ENCODE data around the gene SPCS3.
A peak's percentile ranks its signal among the peaks of the same experiment; 100 is the strongest.
"Not testable (repeated sequence)": the region's sequence is repeated elsewhere in the genome, so short reads cannot be mapped to it uniquely, and the experiment has no call there.

SPCS3 gene

DNA sequence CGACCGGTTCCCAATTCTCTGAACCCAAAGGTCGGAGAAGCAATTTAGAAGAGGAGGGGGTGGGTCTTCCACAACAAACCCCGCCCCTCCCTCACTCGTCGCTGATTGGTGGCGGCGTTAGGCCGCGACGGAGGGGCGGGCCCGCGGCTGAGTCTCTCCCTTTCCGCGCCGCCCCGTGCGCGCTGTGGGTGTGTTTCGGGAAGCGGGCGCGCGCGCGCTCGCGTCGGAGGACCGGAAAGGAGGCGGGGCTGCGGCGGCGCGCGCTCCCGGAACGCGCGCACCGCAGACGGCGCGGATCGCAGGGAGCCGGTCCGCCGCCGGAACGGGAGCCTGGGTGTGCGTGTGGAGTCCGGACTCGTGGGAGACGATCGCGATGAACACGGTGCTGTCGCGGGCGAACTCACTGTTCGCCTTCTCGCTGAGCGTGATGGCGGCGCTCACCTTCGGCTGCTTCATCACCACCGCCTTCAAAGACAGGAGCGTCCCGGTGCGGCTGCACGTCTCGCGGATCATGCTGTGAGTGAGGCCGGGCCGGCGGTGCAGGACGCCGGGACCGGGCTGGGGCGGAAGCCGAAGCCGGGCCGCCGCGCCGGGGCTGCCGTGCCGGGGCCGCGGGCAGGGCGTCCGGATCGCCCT is at the start of gene SPCS3:
Gene SPCS3, plus strand, starts transcription at position 263 of the 636 bp plus-strand sequence. Its CDS starts 111 bp downstream, at position 374.
- peak; percentile 61 for DNase-seq (ENCODE audit: low read depth)

DNA sequence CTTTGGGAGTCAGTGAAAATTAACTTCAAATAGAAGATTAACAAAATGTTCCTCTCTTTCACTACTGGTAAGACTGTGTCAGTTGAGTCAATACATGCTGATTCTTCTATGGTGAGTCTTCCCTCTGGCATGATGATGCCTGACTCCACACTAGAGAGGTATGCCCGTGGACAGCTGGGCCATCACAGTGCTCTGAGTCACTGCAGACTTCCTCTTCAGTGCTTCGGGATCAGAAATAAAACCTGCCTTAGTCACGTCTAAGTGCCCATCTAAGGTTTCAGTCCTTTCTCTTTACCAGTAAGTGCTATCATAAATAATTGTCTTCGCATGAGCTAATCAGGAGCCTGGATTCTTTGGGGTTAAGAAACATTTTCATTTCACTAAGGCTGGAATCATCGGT is 49.1 kb upstream of the SPCS3 start:
- DNase-seq (ENCODE audit: low read depth) = peak; percentile 90

DNA sequence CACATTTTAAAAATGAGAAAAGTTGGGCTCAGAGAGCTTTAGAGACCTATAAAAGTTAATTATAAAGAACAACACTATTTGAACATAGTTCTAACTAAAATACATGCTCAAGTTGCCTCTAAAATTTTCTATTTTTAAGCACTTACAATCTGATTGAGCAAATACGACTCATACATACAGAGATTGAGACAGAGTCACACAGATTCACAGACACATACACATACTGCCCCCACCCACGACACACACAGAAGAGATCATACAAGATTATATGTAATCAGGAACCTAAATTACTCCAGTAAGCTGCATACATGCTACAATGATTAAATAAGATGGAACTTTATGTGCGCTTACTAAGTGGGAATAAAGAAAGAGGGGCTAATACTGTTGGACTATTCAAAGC is 48.0 kb upstream of the SPCS3 start:
- no peak for DNase-seq (ENCODE audit: low read depth)

DNA sequence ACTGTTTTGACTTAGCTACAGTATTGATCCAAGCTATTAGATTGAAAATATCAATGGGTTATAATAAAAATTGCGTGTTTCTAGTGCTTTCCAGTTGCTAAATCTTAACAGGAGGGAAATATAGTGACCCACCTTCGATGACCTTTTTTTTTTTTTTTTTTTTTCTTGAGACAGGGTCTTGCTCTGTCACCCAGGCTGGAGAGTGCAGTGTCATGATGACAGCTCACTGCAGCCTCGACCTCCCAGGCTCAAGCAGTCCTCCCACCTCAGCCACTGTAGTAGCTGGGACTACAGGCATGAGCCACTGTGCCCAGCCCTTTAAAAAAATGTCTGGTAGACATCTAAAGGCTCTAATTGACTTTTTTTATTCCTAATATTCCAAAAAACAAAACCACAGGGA is 47.0 kb upstream of the SPCS3 start:
- DNase-seq (ENCODE audit: low read depth) = no peak

DNA sequence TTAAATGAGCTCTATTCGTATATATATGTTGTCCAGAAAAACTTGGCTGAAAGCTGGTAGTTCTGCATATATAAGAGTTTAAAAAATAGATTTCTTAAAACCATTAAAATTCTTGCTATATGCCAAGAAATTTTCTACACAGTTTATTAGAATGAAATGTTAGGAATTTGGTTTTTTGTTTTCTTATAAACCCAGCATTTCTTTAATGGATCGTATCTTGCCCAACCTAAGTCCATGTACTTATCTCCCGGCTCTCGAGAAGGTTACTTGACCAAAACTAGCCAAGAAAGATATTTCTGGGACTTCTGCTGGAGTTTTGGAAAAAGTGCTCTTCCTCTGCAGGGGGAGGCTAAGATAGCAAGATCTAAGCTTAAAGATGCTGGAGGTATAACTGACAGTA is 46.0 kb upstream of the SPCS3 start:
- DNase-seq (ENCODE audit: low read depth) = no peak

DNA sequence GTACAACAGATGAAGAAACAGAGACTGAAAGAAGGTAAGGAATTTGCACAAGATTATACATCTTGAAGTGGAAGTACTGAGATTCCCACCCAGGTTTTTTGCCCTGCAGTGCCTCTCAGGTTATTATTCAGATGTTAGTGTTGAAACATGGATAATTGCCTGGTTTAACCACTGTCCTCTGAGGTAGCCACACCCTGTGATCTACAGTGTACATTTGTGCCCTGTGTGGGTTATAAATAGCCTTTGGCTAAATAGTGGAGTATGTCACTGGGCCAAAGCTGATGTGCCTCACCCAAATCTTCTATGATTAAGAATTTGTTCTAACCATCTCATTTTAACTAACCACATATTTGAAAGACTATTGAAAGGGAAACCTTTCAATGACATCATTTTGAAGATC is 45.3 kb upstream of the SPCS3 start:
- no peak for DNase-seq (ENCODE audit: low read depth)

DNA sequence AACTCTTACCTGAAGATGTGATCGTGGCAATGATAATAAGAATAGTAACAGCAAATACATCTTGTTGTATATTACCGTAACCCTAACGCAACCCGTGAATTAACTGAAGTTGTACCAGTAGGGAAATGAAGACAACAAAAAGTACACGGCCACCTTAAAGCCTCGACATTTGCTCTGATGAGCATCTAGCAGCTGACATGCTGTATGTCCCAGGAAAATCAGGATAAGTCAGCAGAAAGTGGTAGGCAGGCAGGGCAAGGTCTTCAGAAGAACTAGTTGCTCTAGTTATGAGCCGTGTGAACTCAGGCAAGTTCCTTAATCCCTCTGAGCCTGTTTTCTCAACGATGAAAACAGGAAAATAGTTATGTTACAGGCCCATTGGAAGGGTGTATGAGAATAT is 43.1 kb upstream of the SPCS3 start:
- no peak for DNase-seq (ENCODE audit: low read depth)

DNA sequence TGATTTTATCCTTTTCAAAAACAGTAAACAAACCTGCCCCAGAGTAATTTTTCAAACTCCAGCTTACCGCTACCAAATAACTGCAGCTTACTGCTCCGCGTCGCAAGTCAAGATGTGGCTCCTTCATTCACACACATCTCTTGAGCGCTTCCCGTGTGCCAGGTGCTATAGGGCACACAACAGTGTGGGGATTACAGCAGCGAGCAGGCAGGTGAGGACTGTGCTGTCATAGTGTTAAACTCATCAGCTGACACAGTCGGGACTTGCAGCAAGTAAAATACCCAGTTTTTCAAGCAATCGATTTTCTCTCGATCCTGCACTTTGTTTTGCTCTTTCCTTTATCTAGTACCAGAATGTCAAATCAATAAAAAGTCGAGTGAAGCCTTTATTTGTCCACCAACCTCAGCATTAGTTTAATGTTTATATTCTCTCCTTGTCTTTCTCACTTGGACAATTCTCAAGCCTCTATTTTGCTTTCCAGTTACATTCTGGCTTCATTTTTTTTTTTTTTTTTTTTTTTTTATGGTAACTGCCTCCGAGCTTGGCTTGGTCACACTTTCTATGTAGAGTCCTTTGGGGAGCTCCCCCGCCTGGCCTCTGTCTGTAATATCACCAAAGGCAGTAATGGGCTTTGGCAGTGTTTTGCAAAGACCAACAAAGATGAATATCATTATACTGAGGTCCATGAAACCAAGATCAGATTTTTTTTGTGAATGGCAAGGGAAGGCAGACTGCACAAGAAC is 42.4 kb upstream of the SPCS3 start:
- DNase-seq (ENCODE audit: low read depth) = no peak

DNA sequence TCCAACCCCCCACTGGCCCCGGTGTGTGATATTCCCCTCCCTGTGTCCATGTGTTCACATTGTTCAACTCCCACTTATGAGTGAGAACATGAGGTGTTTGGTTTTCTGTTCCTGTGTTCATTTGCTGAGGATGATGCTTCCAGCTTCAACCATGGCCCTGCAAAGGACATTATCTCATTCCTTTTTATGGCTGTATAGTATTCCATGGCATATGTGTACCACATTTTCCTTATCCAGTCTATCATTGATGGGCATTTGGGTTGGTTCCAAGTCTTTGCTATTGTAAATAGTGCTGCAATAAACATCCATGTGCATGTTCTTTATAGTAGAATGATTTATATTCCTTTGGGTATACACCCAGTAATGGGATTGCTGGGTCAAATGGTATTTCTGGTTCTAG is 40.2 kb upstream of the SPCS3 start:
- not testable (repeated sequence) for DNase-seq (ENCODE audit: low read depth)

DNA sequence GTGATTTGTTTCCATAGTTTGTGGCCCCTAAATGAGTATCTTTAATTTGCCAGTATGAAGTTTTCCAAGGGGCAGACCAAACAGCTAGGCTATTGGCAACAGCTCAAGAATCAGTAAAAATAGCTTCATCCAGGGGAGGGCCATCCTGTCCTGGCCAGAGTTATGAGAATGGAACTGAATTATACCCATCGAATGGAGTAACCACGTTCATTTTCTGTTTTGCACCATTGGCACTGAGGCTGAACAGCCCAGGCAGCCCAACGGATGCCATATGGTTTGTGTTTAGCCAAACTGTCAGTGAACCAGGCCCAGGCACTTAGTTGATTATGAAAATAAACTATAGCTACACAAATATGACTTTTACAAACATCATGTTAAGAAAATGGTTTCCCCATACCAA is 33.0 kb upstream of the SPCS3 start:
- DNase-seq (ENCODE audit: low read depth) = no peak

DNA sequence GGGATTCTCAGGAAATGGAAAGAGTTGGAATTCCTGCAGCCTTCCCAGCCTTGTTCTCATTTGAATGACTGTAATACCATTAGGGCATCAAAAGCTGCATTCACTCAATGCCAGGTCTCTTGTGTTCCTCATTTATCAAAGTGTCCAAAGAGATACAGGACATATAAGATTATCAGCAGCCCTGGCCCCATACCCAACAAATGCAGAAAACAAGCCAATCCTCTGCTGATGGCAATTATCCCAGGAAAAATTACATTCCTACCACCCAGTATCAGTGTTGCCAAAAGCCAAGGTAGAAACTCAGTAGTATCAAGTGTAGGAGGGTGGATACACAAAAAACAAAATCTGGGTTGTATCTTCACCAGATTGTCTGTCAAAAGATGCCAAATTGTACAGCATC is 32.2 kb upstream of the SPCS3 start:
- DNase-seq (ENCODE audit: low read depth) = no peak

DNA sequence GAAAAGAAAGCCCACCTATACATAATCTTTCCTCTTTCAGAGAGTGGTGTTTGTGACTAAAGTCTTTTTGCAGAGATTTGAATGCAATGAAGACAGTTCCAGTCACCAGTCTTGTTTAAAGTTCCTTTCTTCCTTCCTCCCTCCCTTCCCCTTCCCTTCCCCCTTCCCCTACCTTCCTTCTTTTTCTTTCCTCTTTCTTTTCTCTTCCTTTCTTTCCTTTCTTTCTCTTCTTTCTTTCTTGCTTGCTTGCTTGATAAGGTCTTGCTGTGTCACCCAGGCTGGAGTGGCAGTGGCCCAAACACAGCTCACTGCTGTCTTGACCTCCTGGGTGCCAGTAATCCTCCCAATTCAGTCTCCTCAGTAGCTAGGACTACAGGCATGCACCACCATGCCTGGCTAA is 31.7 kb upstream of the SPCS3 start:
- DNase-seq (ENCODE audit: low read depth) = no peak

DNA sequence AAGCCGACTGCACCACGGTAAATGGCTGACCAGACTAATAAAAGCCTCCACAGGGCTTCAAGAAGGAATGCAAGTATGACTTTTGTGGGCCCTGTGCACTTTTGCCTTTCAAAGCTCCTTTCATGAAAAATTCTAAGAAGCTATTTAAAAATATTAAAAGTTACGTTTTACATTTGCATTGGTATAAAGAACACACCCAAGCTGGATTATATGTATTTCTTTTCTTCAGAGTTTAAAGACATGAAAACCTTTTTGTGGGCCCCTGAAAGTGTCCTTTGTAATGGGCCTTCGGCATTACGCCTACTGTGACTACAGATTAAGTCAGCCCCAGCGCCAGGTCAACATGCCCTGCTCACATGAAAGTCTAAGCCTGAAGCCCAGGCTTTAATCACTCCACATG is 30.2 kb upstream of the SPCS3 start:
- no peak for DNase-seq (ENCODE audit: low read depth)

DNA sequence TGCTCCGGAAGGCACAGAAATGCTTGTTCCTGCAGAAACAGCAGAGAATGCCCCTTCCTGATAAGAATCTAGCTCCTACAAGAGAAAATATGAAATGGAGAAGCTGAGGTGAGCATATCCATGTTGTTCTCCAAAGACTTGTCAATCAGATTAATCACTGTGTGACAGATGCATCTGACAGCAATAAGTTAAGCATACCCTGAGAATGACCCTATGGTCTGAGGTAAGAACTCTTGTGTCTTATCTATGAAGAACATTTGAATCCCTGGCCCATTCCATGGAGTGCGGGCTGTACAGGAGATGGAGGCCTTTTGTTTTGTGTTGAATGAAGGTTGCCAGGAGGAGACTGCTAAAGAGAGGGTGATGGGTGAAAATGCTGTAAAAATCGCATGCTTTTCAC is 29.2 kb upstream of the SPCS3 start:
- DNase-seq (ENCODE audit: low read depth) = no peak

DNA sequence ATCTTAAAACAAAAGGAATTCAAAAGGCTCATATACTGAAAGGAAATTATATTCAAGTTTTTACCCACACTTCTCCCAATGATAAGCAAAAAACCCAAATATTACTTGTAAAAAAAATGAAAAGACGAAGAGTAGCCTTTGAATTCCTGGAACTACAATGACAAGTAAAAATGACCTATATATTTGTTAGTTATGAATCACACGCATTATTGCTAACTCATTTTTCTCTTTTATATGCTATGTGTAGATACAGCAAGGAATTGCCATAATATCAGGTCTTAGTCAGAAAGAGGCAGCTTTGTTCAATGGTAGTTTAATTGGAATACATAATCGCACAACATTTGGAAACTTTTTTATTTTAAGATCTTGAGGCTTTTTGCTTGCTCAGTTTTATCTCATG is 28.0 kb upstream of the SPCS3 start:
- DNase-seq (ENCODE audit: low read depth) = no peak

DNA sequence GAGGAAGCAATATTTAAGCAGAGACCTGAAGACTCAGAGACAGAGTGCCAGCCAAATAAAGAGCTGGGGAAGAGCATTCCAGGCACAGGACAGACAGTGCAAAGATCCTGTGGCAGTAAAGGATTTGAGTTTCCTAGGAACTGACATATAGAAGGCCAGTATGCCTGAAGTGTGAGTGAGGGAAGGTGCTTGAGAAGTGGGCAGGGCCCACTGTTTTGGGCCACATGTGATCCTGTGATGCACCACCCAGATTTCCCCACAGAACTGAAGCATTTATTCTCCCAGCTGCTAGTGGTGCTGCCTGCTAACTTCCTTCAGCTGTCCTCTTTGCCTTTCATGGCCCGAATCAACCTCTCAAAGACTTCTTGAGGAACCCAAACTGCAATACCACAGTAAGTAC is 26.8 kb upstream of the SPCS3 start:
- no peak for DNase-seq (ENCODE audit: low read depth)

DNA sequence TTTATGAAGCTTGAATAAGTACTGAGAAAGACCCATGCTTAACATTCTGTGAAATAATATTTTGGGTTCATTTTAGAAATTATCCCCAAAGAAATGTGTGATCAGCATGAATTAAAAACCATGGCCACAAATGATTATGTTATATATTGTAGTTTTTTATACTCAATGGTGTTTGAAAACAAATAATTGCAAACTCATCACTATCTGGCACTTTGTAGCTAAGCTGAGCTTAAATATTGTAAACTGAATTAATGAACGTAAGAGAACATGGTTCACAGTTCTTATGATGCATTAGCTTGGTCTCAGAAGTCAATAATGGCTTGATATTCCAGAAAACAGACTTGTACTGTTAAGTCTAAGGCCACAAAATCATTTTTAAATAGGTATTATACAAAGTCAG is 26.1 kb upstream of the SPCS3 start:
- no peak for DNase-seq (ENCODE audit: low read depth)

DNA sequence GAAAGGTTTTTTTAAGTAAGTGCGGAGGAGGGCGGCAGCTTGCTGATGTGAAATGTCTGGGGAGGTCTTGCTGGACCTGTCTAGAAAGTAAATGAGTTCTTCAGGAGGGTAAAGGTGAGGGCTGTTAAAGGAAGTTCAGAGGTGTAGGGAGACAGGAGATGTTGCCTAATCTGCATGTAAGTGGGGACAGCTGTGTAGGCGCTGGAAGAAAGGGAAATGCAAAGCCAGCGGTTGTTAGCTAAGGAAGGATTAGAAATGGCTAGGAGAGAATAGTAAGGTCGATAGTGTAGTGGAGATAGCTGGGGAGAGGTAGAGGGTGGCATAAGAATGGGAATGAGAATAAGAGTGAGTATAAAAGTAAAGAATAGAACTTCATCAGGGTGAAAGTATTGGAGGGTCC is 23.9 kb upstream of the SPCS3 start:
- not testable (repeated sequence) for DNase-seq (ENCODE audit: low read depth)

DNA sequence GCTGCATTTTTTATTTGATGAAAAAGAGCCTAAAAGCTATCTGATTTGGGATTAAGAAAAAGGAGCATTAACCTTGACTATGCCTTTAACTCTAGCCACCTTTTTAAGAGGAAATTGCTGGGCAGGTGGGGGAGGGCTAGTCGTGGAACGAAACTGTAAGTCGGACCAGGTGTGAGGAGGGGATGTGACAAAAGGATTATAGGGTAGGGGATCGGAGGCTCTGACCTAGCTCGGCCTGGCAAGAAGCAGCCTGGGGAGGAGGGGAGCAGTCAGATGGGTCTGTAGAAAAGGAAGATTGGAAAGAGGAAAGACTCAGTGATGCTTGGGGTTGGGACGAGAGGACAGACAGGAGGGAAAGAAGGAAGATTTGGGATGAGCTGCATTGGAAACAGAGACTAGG is 21.1 kb upstream of the SPCS3 start:
- DNase-seq (ENCODE audit: low read depth) = no peak

DNA sequence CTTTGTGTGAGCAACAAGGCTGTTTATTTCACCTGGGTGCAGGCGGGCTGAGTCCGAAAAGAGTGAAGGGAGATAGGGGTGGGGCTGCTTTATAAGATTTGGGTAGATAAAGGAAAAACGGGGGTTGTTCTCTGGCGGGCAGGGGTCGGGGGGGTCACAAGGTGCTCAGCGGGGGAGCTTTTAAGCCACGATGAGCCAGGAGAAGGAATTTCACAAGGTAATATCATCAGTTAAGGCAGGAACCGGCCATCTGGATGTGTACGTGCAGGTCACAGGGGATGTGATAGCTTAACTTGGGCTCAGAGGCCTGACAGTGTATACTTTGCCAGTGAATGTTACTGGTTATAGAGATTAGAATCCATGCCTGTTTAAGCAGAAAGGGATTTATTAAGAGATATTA is 19.7 kb upstream of the SPCS3 start:
- no peak for DNase-seq (ENCODE audit: low read depth)

DNA sequence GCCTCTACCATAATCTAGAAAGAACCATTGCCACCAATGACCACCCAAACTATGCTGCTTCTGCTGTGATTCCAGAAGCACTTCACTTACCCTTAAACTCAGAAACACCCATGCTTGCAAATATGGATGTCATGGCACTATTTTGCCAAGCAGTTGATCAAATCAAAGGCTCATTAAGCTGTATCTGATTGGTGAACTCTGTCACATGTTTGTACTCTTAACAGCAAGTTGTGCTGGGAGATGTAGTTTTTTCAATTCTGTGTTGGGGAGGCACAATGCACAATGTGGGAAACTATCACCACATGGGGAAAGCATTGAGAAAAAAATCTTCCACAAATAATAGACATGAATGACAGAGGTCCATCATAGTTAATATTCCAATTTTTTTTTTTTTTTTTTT is 19.2 kb upstream of the SPCS3 start:
- no peak for DNase-seq (ENCODE audit: low read depth)

DNA sequence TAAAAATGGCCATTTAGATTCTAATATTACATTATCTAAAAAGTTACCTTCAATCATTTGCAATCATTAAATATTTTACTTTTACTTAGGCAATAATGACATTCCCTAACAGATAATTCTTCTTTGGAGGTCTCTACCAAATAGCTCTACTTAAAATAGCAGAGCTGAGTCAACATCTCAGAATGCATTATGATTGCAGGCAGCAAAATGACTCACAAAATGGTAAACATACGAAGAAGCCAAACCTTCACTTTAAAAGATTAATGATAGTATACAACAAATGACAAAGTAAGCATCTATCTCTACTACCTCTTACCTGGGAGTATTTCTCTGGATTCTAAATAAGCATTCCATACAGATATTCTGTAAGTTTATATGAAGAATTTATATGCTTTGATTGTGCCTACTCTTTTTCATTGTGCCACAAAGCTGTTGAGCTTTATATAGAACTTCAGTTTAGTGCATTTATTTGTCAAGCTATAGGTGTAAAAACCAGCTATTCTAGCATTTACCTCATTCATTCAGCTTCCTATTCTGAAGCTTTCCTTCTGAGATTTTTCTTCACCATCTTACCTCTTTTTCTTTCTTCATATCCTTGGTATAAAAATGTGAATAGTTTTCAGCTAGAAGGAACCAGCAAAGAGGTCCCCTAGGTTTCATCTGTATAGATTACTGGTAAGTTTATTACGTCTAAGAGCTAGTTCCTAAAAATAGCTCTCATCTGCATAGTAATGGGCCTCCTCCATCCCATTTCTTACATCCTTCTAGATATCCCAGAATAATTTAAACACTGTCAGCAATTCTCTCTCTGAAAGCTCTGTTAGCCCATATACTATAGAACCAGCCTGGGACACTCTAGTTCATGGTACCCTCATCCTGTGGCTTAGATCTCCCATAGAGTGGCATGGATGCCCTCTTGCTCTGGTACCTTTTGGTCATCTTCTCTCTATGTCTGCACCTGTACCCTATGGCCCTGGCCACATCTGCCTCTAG is 17.2 kb upstream of the SPCS3 start:
- DNase-seq (ENCODE audit: low read depth) = peak; percentile 29

DNA sequence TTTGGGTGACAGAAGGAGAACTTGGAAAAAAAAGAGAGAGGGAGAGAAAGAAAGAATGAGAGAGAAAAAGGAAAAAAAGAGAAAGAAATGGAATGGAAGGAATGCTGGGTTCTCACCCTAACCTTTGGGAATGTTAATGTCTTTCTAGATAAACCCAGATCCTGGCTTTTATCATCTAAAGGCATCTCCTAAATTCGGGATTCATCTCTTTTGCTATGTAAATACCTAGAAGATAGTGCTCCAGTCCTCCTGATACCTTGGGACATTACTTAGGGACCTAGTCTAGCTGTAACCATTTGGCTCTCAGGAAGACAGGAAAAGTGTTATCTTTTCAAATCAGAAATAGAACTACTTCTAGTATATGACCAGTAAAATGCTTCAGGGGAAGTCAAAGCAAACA is 15.8 kb upstream of the SPCS3 start:
- DNase-seq (ENCODE audit: low read depth) = no peak
